Subcutaneous adipose tissue (tissue), 4 donors: ENCODE data around the gene CACNG6. TPM values are rescaled to one million over a fixed set of nuclear protein-coding genes. Genes with fewer than 3 reads are reported as not detected.

Experiments
- CTCF ChIP-seq: fragments of 450-650 bp; IDR thresholded peaks from one replicate; pipeline ENCODE4 v1.5.1; 2016; ENCODE audit warnings: low read depth, mild to moderate bottlenecking, control low read depth, antibody characterized with exemption, moderate library complexity
- small RNA-seq: library from RNA; depleted of rRNA; stranded (forward); fragments of <200 nt; gene quantifications from one replicate; pipeline ENCODE3, GENCODE V24; 2016
- total RNA-seq, 4 donors: library from RNA; depleted of rRNA; stranded (reverse); fragments of >200 nt; gene quantifications; one replicate each; pipeline ENCODE4 v1.1.0, GENCODE V29; 2016

Gene CACNG6
- total RNA-seq, 4 donors from 2014 or later: not detected

GRCh38 chr19:54040003-54040402 is 48.6 kb downstream of the CACNG6 start:
- TF ChIP-seq CTCF: no peak

- TF ChIP-seq CTCF: no peak
Observed at GRCh38 chr19:54041969-54042606, 50.7 kb downstream of the CACNG6 start.

- no peak for TF ChIP-seq CTCF
Observed at GRCh38 chr19:54042989-54043388, 51.6 kb downstream of the CACNG6 start.

GRCh38 chr19:54045771-54046170 is 54.3 kb downstream of the CACNG6 start:
- TF ChIP-seq CTCF: no peak

GRCh38 chr19:54047616-54048015 is 56.2 kb downstream of the CACNG6 start:
- no peak for TF ChIP-seq CTCF

Small RNA genes within 50 kb of the gene (small RNA-seq; reads per million reads assigned to genes)
- gene AC012314.20: not detected

Other genes starting within 250 kb of the CACNG6 start
- gene NLRP12, start 167.3 kb upstream of the CACNG6 start, total RNA-seq: 1 to 10 TPM in 1 of 4 donors, under 1 TPM in 3; 0.49 to 1.7 (median 0.91) TPM
- 10 to 100 TPM; 29.9 to 37.9 (median 34.7) TPM for gene MYADM, start 123.8 kb upstream of the CACNG6 start, total RNA-seq
- not detected for gene PRKCG, start 109.4 kb upstream of the CACNG6 start, total RNA-seq
- gene CACNG7, start 82.4 kb upstream of the CACNG6 start, total RNA-seq: not detected
- gene CACNG8, start 28.7 kb upstream of the CACNG6 start, total RNA-seq: under 1 TPM in 1 of 4 donors, not detected in 3; under 0.01 TPM
- gene VSTM1, start 72.3 kb downstream of the CACNG6 start, total RNA-seq: not detected
- gene TARM1, start 89.7 kb downstream of the CACNG6 start, total RNA-seq: not detected
- gene OSCAR, start 109.2 kb downstream of the CACNG6 start, total RNA-seq: 10 to 100 TPM in 1 of 4 donors, 1 to 10 TPM in 2, under 1 TPM in 1; 0.75 to 21.9 (median 2.4) TPM
- gene NDUFA3, start 111.2 kb downstream of the CACNG6 start, total RNA-seq: 10 to 100 TPM in 3 of 4 donors, 1 to 10 TPM in 1; 9.5 to 89.8 (median 21.8) TPM
- gene TFPT, start 124.0 kb downstream of the CACNG6 start, total RNA-seq: 10 to 100 TPM in 3 of 4 donors, 1 to 10 TPM in 1; 5.7 to 23.6 (median 16.6) TPM
- 10 to 100 TPM; 26.6 to 43.6 (median 36.9) TPM for gene PRPF31, start 124.1 kb downstream of the CACNG6 start, total RNA-seq
- 10 to 100 TPM; 16.8 to 39.4 (median 23.3) TPM for gene CNOT3, start 146.1 kb downstream of the CACNG6 start, total RNA-seq
- gene LENG1, start 168.1 kb downstream of the CACNG6 start, total RNA-seq: 10 to 100 TPM in 1 of 4 donors, 1 to 10 TPM in 3; 2.9 to 12.8 (median 5.2) TPM
- 1 to 10 TPM in 2 of 4 donors, under 1 TPM in 1, not detected in 1; 0.17 to 2.4 (median 1.1) TPM for gene TMC4, start 181.5 kb downstream of the CACNG6 start, total RNA-seq
- 10 to 100 TPM in 3 of 4 donors, 1 to 10 TPM in 1; 8.8 to 36.7 (median 21.2) TPM for gene MBOAT7, start 197.9 kb downstream of the CACNG6 start, total RNA-seq
- 10 to 100 TPM; 13.5 to 49.7 (median 42.4) TPM for gene TSEN34, start 199.7 kb downstream of the CACNG6 start, total RNA-seq
- gene RPS9, start 209.2 kb downstream of the CACNG6 start, total RNA-seq: 1,000 to 10,000 TPM; 1,278 to 2,474 (median 1,889) TPM
- gene LILRB3, start 231.4 kb downstream of the CACNG6 start, total RNA-seq: 100 to 1,000 TPM in 1 of 4 donors, 10 to 100 TPM in 3; 16.0 to 156 (median 43.1) TPM